ENCODE measurements around the gene TANC2. TPM values are rescaled to one million over a fixed set of nuclear protein-coding genes. Genes with fewer than 3 reads are reported as not detected.

Gene TANC2
- total RNA-seq, 4 donors from 2014 or later = 20.1 to 33.3 (median 24.2) TPM

GRCh38 chr17:62923258-62924150 is 42.5 kb upstream of the TANC2 start:
- TF ChIP-seq POLR2A (IDR thresholded peaks at IDR 0.05) = no peak
- intact Hi-C loops (cut with DNase I; ENCODE audit: low total_unique reads) = no loop called here
- peak in 1 of 2 donors; percentile 45 for DNase-seq (ENCODE audit: low spot score in 2 of 2)
- no peak overlapping the region for H3K4me3 ChIP-seq (ENCODE audit: low read depth, poor library complexity, severe bottlenecking)
- 89% methylated on average over 11 of the region's 11 CpGs for WGBS, 2 donors

GRCh38 chr17:62925267-62925836 is 40.7 kb upstream of the TANC2 start:
- WGBS, 2 donors = 91 to 94% methylated on average over 3 of the region's 3 CpGs
- intact Hi-C loops (cut with DNase I; ENCODE audit: low total_unique reads) = no loop called here
- peak in 1 of 2 donors; percentile 20 for DNase-seq (ENCODE audit: low spot score in 2 of 2)
- TF ChIP-seq CTCF (IDR thresholded peaks at IDR 0.05) = no peak
- TF ChIP-seq POLR2A (IDR thresholded peaks at IDR 0.05) = no peak
- H3K4me3 ChIP-seq (ENCODE audit: low read depth, poor library complexity, severe bottlenecking) = no peak overlapping the region

GRCh38 chr17:62927083-62927482 is 39.0 kb upstream of the TANC2 start:
- no peak overlapping the region for H3K4me3 ChIP-seq (ENCODE audit: low read depth, poor library complexity, severe bottlenecking)
- intact Hi-C loops (cut with DNase I; ENCODE audit: low total_unique reads) = no loop called here
- TF ChIP-seq POLR2A (IDR thresholded peaks at IDR 0.05) = no peak
- no peak for TF ChIP-seq CTCF (IDR thresholded peaks at IDR 0.05)
- no peak for DNase-seq (ENCODE audit: low spot score in 2 of 2)
- 91 to 96% methylated on average over 6 of the region's 6 CpGs for WGBS, 2 donors

- DNase-seq (ENCODE audit: low spot score in 2 of 2) = no peak
- intact Hi-C loops (cut with DNase I; ENCODE audit: low total_unique reads) = no loop called here
- WGBS, 2 donors = 73 to 86% methylated on average over 2 of the region's 2 CpGs
- no peak overlapping the region for H3K4me3 ChIP-seq (ENCODE audit: low read depth, poor library complexity, severe bottlenecking)
- TF ChIP-seq CTCF (IDR thresholded peaks at IDR 0.05) (no peak), POLR2A (IDR thresholded peaks at IDR 0.05) (no peak)
Observed at GRCh38 chr17:62929320-62929719, 36.7 kb upstream of the TANC2 start.

- no peak for TF ChIP-seq POLR2A (IDR thresholded peaks at IDR 0.05)
- no peak for TF ChIP-seq CTCF (IDR thresholded peaks at IDR 0.05)
- no peak for DNase-seq (ENCODE audit: low spot score in 2 of 2)
- intact Hi-C loops (cut with DNase I; ENCODE audit: low total_unique reads) = loop anchor here (5.0 kb wide), 1 partner anchor 626 kb away; no protein-coding TSS in a partner anchor
- WGBS, 2 donors = 96% methylated on average over 1 of the region's 1 CpG
- H3K4me3 ChIP-seq (ENCODE audit: low read depth, poor library complexity, severe bottlenecking) = no peak overlapping the region
Observed at GRCh38 chr17:62931101-62931500, 34.9 kb upstream of the TANC2 start.
